ENCODE measurements around the gene CRYBG2.

The CRYBG2 gene

GRCh38 chr1:26370591-26371382, 16.9 kb upstream of the CRYBG2 start:
- DNase-seq: no peak

- DNase-seq: no peak
These were observed 14.6 kb upstream of the CRYBG2 start for GRCh38 chr1:26368486-26368885.

- DNase-seq: no peak
These were observed 14.1 kb upstream of the CRYBG2 start for GRCh38 chr1:26368006-26368405.

- DNase-seq: no peak
These were observed 13.5 kb upstream of the CRYBG2 start for GRCh38 chr1:26367441-26367840.

GRCh38 chr1:26364956-26365355, 11.0 kb upstream of the CRYBG2 start:
- DNase-seq: no peak

GRCh38 chr1:26363549-26364448, 9.9 kb upstream of the CRYBG2 start:
- DNase-seq: peak; percentile 62

- DNase-seq: no peak
These were observed 8.4 kb upstream of the CRYBG2 start for GRCh38 chr1:26362331-26362730.

GRCh38 chr1:26361605-26362122, 7.7 kb upstream of the CRYBG2 start:
- no peak for DNase-seq

GRCh38 chr1:26360807-26361604, 7.1 kb upstream of the CRYBG2 start:
- DNase-seq: no peak

- no peak for DNase-seq
These were observed 6.3 kb upstream of the CRYBG2 start for GRCh38 chr1:26359981-26360806.

GRCh38 chr1:26358411-26359384, 4.8 kb upstream of the CRYBG2 start:
- no peak for DNase-seq

- no peak for DNase-seq
These were observed 3.2 kb upstream of the CRYBG2 start for GRCh38 chr1:26357121-26357602.

GRCh38 chr1:26356106-26356505, 2.2 kb upstream of the CRYBG2 start:
- no peak for DNase-seq

- DNase-seq: no peak
These were observed 1.0 kb upstream of the CRYBG2 start for GRCh38 chr1:26354972-26355371.

GRCh38 chr1:26353210-26353859, 595 bp downstream of the CRYBG2 start:
- no peak for DNase-seq

GRCh38 chr1:26352338-26352679, 1.6 kb downstream of the CRYBG2 start:
- no peak for DNase-seq

- no peak for DNase-seq
These were observed 2.2 kb downstream of the CRYBG2 start for GRCh38 chr1:26351590-26352337.

- no peak for DNase-seq
These were observed 3.0 kb downstream of the CRYBG2 start for GRCh38 chr1:26350701-26351589.
